ENCODE measurements around the gene SRSF10. TPM values are rescaled to one million over a fixed set of nuclear protein-coding genes. Genes with fewer than 3 reads are reported as not detected.

Gene SRSF10
- total RNA-seq, 1 experiment from 2014 or later, result 142 TPM

DNA sequence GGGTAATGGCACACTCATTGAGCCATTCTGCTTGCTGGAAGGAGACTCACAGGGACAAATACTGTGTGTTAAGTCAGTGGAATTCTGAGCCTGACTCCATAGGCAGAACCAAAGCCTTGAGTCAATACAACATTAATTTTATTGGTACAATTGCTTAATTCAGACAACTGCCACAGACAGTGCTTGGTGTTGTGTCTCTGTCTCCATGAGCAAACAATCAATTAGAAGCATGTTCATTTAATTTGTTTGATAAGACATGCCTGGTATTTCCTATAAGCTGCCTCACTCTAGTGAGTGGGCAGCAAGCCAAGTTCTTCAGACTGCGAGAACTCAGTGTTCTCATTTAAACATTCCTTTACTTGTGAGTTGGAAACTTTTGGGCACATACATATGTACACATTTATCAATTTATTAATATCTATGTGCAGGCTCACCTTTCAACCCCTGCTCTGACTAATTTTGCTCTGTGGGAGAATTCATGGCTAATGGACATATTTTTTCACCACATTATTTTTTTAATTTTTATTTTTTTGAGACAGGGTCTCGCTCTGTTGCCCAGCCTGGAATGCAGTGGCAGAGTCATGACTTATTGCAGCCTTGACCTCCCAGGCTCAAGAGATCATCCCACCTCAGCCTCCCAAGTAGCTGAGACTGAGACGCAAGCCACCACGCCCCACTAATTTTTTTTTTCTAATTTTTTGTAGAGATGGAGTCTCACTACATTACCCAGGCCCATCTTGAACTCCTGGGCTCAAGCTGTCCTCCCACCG is 4.5 kb upstream of the SRSF10 start (continued):
- TF ChIP-seq EZH2phosphoT487 (IDR thresholded peaks at IDR 0.05; ENCODE audit: borderline replicate concordance) (no peak), ZNF274 (IDR thresholded peaks at IDR 0.05; ENCODE audit: low read depth, low read length) (no peak)

DNA sequence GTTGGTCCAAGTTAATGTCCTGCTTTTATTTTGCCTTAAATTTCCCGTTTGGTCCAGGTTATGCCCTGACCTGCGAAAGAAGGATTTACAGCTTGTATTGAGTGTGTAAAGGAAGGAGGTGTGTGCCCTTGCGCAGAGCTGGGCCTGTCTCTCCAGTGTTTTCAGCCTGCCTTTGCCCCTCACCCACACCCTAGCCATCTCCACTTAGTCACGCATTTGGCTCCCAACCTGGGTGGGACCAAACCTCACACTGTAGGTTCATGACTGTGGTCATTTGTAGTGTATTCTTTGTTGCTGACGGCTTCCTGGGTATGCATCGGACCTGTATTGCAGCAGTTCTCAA is 572 bp upstream of the SRSF10 start:
- POLR2A ChIA-PET, result interaction anchor here (0.7 to 1.4 kb wide), 4 partner anchors 12 to 47 kb away, joined by 3 to 5 read pairs (median 4); no protein-coding TSS in a partner anchor
- peak overlapping the region; percentile 88 for H3K27ac ChIP-seq (ENCODE audit: low read depth, low read length)
- H3K79me2 ChIP-seq (ENCODE audit: insufficient read depth, low read length), result peaks cover 45% of the 10 kb centered on the region
- RAD21 ChIA-PET (ENCODE audit: low non-redundant PET in 1 of 2, low total read pairs in 2 of 2, uncharacterized antibody in 2 of 2, unreplicated experiment in 2 of 2), result no interaction called here
- H2AFZ ChIP-seq (ENCODE audit: low read depth, low read length, poor library complexity, severe bottlenecking), result no peak overlapping the region
- peaks cover 15 to 36% of the 10 kb centered on the region in 2 experiments for H3K4me1 ChIP-seq (ENCODE audit: control insufficient read depth in 1 of 2, insufficient read depth in 2 of 2, low read length in 2 of 2)
- BruUV-seq (replicated peaks), result TSS peak; percentile 100
- CTCF ChIA-PET, result interaction anchor here (1.5 kb wide), 1 partner anchor 31 kb away, joined by 3 read pairs; no protein-coding TSS in a partner anchor
- peak; percentile 75 for DNase-seq (ENCODE audit: low read depth, low spot score)
- peak; percentile 76 for ATAC-seq
- no peaks in the 10 kb centered on the region for H3K9me2 ChIP-seq (ENCODE audit: insufficient read depth)
- peak overlapping the region; percentile 74 for H3K4me2 ChIP-seq (ENCODE audit: low read length)
- intact Hi-C loops (cut with micrococcal nuclease), result no loop called here
- H3K9ac ChIP-seq (ENCODE audit: low read length), result peak overlapping the region; percentile 77
- H3K36me3 ChIP-seq (ENCODE audit: control insufficient read depth in 1 of 2, insufficient read depth in 2 of 2, low read length in 2 of 2), result peaks cover 9 to 30% of the 10 kb centered on the region in 2 experiments; a peak in 3 of 4 replicates
- no peaks in the 10 kb centered on the region for H3K9me3 ChIP-seq (ENCODE audit: control insufficient read depth in 1 of 2, insufficient read depth in 1 of 2, low read depth in 1 of 2, low read length in 2 of 2)
- H4K20me1 ChIP-seq (ENCODE audit: insufficient read depth), result peaks cover 34% of the 10 kb centered on the region; the same call in 1 of the 2 replicates
- H3K4me3 ChIP-seq (replicated peaks in 1 of 2; ENCODE audit: low read depth in 1 of 2, low read length in 2 of 2), result peak overlapping the region; percentile 81 to 86
- no peaks in the 10 kb centered on the region for H3K27me3 ChIP-seq (ENCODE audit: insufficient read depth, low read length)
- TF ChIP-seq FOSL1 (IDR thresholded peaks at IDR 0.05; ENCODE audit: low read depth), result peak; percentile 40
- no peak for TF ChIP-seq POLR2AphosphoS5 (IDR thresholded peaks at IDR 0.05; ENCODE audit: low read depth, low read length)
- no peak for TF ChIP-seq EGR1 (IDR thresholded peaks at IDR 0.05; ENCODE audit: low read depth)
- TF ChIP-seq, protein P1, sequence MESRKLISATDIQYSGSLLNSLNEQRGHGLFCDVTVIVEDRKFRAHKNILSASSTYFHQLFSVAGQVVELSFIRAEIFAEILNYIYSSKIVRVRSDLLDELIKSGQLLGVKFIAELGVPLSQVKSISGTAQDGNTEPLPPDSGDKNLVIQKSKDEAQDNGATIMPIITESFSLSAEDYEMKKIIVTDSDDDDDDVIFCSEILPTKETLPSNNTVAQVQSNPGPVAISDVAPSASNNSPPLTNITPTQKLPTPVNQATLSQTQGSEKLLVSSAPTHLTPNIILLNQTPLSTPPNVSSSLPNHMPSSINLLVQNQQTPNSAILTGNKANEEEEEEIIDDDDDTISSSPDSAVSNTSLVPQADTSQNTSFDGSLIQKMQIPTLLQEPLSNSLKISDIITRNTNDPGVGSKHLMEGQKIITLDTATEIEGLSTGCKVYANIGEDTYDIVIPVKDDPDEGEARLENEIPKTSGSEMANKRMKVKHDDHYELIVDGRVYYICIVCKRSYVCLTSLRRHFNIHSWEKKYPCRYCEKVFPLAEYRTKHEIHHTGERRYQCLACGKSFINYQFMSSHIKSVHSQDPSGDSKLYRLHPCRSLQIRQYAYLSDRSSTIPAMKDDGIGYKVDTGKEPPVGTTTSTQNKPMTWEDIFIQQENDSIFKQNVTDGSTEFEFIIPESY (IDR thresholded peaks at IDR 0.05; ENCODE audit: extremely low read depth, insufficient replicate concordance, low read length), result no peak
- TF ChIP-seq YY1 (IDR thresholded peaks at IDR 0.05; ENCODE audit: extremely low read depth, insufficient replicate concordance, low read depth, low read length), result peak; percentile 8
- no peak for TF ChIP-seq POLR2A (IDR thresholded peaks at IDR 0.05; ENCODE audit: borderline replicate concordance, extremely low read depth, insufficient read depth, insufficient read length)
- TF ChIP-seq JUND (IDR thresholded peaks at IDR 0.05), result peak; percentile 59
- TF ChIP-seq EZH2 (IDR thresholded peaks at IDR 0.05), result no peak
- no peak; the same call in 1 of the 2 replicates for TF ChIP-seq SP1 (IDR thresholded peaks at IDR 0.05; ENCODE audit: low read depth)
- TF ChIP-seq CEBPB (IDR thresholded peaks at IDR 0.05; ENCODE audit: low read depth), result no peak
- TF ChIP-seq ZNF274 (IDR thresholded peaks at IDR 0.05; ENCODE audit: low read depth, low read length), result no peak
- TF ChIP-seq EZH2phosphoT487 (IDR thresholded peaks at IDR 0.05; ENCODE audit: borderline replicate concordance), result no peak
- TF ChIP-seq SRF (IDR thresholded peaks at IDR 0.05; ENCODE audit: low read depth), result no peak
- TF ChIP-seq, protein P2, sequence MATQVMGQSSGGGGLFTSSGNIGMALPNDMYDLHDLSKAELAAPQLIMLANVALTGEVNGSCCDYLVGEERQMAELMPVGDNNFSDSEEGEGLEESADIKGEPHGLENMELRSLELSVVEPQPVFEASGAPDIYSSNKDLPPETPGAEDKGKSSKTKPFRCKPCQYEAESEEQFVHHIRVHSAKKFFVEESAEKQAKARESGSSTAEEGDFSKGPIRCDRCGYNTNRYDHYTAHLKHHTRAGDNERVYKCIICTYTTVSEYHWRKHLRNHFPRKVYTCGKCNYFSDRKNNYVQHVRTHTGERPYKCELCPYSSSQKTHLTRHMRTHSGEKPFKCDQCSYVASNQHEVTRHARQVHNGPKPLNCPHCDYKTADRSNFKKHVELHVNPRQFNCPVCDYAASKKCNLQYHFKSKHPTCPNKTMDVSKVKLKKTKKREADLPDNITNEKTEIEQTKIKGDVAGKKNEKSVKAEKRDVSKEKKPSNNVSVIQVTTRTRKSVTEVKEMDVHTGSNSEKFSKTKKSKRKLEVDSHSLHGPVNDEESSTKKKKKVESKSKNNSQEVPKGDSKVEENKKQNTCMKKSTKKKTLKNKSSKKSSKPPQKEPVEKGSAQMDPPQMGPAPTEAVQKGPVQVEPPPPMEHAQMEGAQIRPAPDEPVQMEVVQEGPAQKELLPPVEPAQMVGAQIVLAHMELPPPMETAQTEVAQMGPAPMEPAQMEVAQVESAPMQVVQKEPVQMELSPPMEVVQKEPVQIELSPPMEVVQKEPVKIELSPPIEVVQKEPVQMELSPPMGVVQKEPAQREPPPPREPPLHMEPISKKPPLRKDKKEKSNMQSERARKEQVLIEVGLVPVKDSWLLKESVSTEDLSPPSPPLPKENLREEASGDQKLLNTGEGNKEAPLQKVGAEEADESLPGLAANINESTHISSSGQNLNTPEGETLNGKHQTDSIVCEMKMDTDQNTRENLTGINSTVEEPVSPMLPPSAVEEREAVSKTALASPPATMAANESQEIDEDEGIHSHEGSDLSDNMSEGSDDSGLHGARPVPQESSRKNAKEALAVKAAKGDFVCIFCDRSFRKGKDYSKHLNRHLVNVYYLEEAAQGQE (IDR thresholded peaks at IDR 0.05; ENCODE audit: low read depth), result no peak
- TF ChIP-seq ELF1 (IDR thresholded peaks at IDR 0.05; ENCODE audit: borderline replicate concordance, low read depth), result no peak
- TF ChIP-seq TCF7L2 (IDR thresholded peaks at IDR 0.05; ENCODE audit: borderline replicate concordance, extremely low read depth, insufficient read depth, insufficient read length), result no peak
- peak; percentile 24 for TF ChIP-seq RAD21 (IDR thresholded peaks at IDR 0.05; ENCODE audit: low read depth)
- no peak for TF ChIP-seq ZFX (IDR thresholded peaks at IDR 0.05)
- TF ChIP-seq SIN3A (IDR thresholded peaks at IDR 0.05; ENCODE audit: low read depth), result no peak
- TF ChIP-seq, protein P3, sequence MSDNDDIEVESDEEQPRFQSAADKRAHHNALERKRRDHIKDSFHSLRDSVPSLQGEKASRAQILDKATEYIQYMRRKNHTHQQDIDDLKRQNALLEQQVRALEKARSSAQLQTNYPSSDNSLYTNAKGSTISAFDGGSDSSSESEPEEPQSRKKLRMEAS (IDR thresholded peaks at IDR 0.05), result no peak
